ENCODE data around the gene KCNMA1.

DNA sequence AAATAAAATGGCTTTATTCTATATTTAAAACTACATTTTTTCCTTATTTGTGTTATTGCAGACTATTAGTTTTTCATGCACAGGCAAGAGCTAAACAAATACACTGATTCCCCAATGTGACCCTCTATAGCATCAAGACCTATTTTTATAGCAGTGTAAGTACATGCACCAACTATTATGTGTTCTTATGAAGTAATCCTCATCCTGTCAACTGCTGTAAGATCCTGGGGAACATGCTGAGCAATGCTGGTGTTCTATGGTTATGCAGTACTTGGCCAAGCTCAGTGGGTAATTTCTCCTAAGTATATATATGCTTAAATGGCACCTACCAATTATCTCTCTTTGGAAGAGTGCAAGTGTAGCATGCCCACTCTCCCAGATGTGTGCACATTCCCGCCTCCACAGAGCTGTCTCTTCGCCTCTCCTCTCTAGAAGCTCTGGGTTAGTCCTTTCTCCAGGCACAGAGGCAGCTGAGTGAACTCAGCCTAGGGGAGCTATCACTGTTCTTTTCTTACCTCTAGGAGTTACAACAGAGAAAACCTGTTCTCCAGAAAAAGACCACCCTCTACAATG, 428.8 kb downstream of the KCNMA1 start:
- TF ChIP-seq YY1 (IDR thresholded peaks at IDR 0.05; ENCODE audit: insufficient read depth, insufficient read length) = no peak
- TF ChIP-seq ZNF274 (IDR thresholded peaks at IDR 0.05; ENCODE audit: low read depth, low read length) = no peak
- TF ChIP-seq SUZ12 (IDR thresholded peaks at IDR 0.05; ENCODE audit: extremely low read depth, insufficient read depth, insufficient read length) = no peak

Data from NT2/D1 (cell line).